ENCODE measurements around the gene MGST3.

The MGST3 gene

GRCh38 chr1:165598676-165599059 lies 32.4 kb upstream of the MGST3 start:
- H3K27ac ChIP-seq (ENCODE audit: low read depth, low read length) = no peak overlapping the region
- no peaks in the 10 kb centered on the region for H3K79me2 ChIP-seq (ENCODE audit: control insufficient read depth, low read length)
- peak overlapping the region; percentile 94 for H3K4me2 ChIP-seq (ENCODE audit: low read length)
- no peaks in the 10 kb centered on the region for H3K9me3 ChIP-seq (ENCODE audit: control insufficient read depth, insufficient read depth, low read length)
- H3K4me3 ChIP-seq (ENCODE audit: low read length) = peak overlapping the region; percentile 76
- no peaks in the 10 kb centered on the region for H3K9me2 ChIP-seq (replicated peaks; ENCODE audit: control insufficient read depth, low read length)
- H3K4me1 ChIP-seq (ENCODE audit: control insufficient read depth, low read length) = peaks cover 25% of the 10 kb centered on the region
- TF ChIP-seq EZH2phosphoT487 (IDR thresholded peaks at IDR 0.05; ENCODE audit: borderline replicate concordance, low read length) = no peak
- TF ChIP-seq CTCF (IDR thresholded peaks at IDR 0.05; ENCODE audit: low read depth, low read length, poor library complexity, severe bottlenecking) = no peak
- no peaks in the 10 kb centered on the region for H3K36me3 ChIP-seq (ENCODE audit: control insufficient read depth, low read length)
- H3K27me3 ChIP-seq (ENCODE audit: control insufficient read depth, low read length) = peaks cover 50% of the 10 kb centered on the region
- 0 out of 2 replicates have a peak, but pooled peaks cover 3% of the 10 kb centered on the region for H4K20me1 ChIP-seq (ENCODE audit: control insufficient read depth, insufficient read depth, low read depth, low read length)
- no peaks in the 10 kb centered on the region for H3F3A ChIP-seq (ENCODE audit: control insufficient read depth, insufficient read depth)

GRCh38 chr1:165600793-165601192 lies 30.2 kb upstream of the MGST3 start:
- Histone ChIP-seq H3K9me3 (ENCODE audit: control insufficient read depth, insufficient read depth, low read length) (no peaks in the 10 kb centered on the region), H3F3A (ENCODE audit: control insufficient read depth, insufficient read depth) (no peaks in the 10 kb centered on the region), H3K4me1 (ENCODE audit: control insufficient read depth, low read length) (peaks cover 24% of the 10 kb centered on the region), H4K20me1 (ENCODE audit: control insufficient read depth, insufficient read depth, low read depth, low read length) (no peaks in the 10 kb centered on the region), H3K27me3 (ENCODE audit: control insufficient read depth, low read length) (peaks cover 49% of the 10 kb centered on the region), H3K4me3 (ENCODE audit: low read length) (no peak overlapping the region), H3K4me2 (ENCODE audit: low read length) (no peak overlapping the region), H3K27ac (ENCODE audit: low read depth, low read length) (no peak overlapping the region), H3K79me2 (ENCODE audit: control insufficient read depth, low read length) (no peaks in the 10 kb centered on the region), H3K36me3 (ENCODE audit: control insufficient read depth, low read length) (no peaks in the 10 kb centered on the region), H3K9me2 (replicated peaks; ENCODE audit: control insufficient read depth, low read length) (no peaks in the 10 kb centered on the region)
- TF ChIP-seq CTCF (IDR thresholded peaks at IDR 0.05; ENCODE audit: low read depth, low read length, poor library complexity, severe bottlenecking) = no peak
- TF ChIP-seq EZH2phosphoT487 (IDR thresholded peaks at IDR 0.05; ENCODE audit: borderline replicate concordance, low read length) = no peak

GRCh38 chr1:165603810-165604209 lies 27.2 kb upstream of the MGST3 start:
- no peaks in the 10 kb centered on the region for H3K79me2 ChIP-seq (ENCODE audit: control insufficient read depth, low read length)
- no peak for TF ChIP-seq EZH2phosphoT487 (IDR thresholded peaks at IDR 0.05; ENCODE audit: borderline replicate concordance, low read length)
- TF ChIP-seq CTCF (IDR thresholded peaks at IDR 0.05; ENCODE audit: low read depth, low read length, poor library complexity, severe bottlenecking) = no peak
- no peak overlapping the region for H3K4me2 ChIP-seq (ENCODE audit: low read length)

More at GRCh38 chr1:165603810-165604209, 27.2 kb upstream of the MGST3 start:
- Histone ChIP-seq H3K27ac (ENCODE audit: low read depth, low read length) (no peak overlapping the region), H3F3A (ENCODE audit: control insufficient read depth, insufficient read depth) (no peaks in the 10 kb centered on the region), H3K4me1 (ENCODE audit: control insufficient read depth, low read length) (peaks cover 9% of the 10 kb centered on the region), H3K9me3 (ENCODE audit: control insufficient read depth, insufficient read depth, low read length) (no peaks in the 10 kb centered on the region), H3K36me3 (ENCODE audit: control insufficient read depth, low read length) (no peaks in the 10 kb centered on the region), H3K4me3 (ENCODE audit: low read length) (no peak overlapping the region), H3K27me3 (ENCODE audit: control insufficient read depth, low read length) (peaks cover 35% of the 10 kb centered on the region), H3K9me2 (replicated peaks; ENCODE audit: control insufficient read depth, low read length) (no peaks in the 10 kb centered on the region), H4K20me1 (ENCODE audit: control insufficient read depth, insufficient read depth, low read depth, low read length) (no peaks in the 10 kb centered on the region)

Data from DOHH2 (cell line).